Measurements from ENCODE around the gene IGF1R. TPM values are rescaled to one million over a fixed set of nuclear protein-coding genes. Genes with fewer than 3 reads are reported as not detected.

Gene IGF1R
- total and polyA plus RNA-seq, 3 experiments from 2014 or later: 2.1 to 11.3 (median 10.9) TPM

- Mint-ChIP-seq H3K9me3 (peaks cover 0 to 1% (median 0%) of the 10 kb centered on the region in 5 donors), H3K36me3 (peaks cover 5 to 19% (median 7%) of the 10 kb centered on the region in 3 donors), H3K27me3 (peaks cover 0 to 2% of the 10 kb centered on the region in 2 donors), H3K4me1 (peaks cover 17 to 18% (median 18%) of the 10 kb centered on the region in 3 donors), H3K4me3 (no peak overlapping the region), H3K27ac (no peak overlapping the region)
- Histone ChIP-seq H3K4me3 (ENCODE audit: low read length) (no peak overlapping the region), H3K27ac (ENCODE audit: low read depth, low read length) (no peak overlapping the region), H3K27me3 (ENCODE audit: insufficient read depth, low read length, poor library complexity, severe bottlenecking) (no peaks in the 10 kb centered on the region), H3K9me3 (ENCODE audit: low read length) (no peaks in the 10 kb centered on the region), H3K36me3 (ENCODE audit: insufficient read depth, low read length) (peaks cover 6% of the 10 kb centered on the region), H3K4me1 (ENCODE audit: insufficient read depth, low read length) (no peaks in the 10 kb centered on the region)
- CTCF ChIA-PET: no interaction called here
- no peak for DNase-seq
- POLR2A ChIA-PET: no interaction called here
Observed at GRCh38 chr15:98955961-98956723, 307.8 kb downstream of the IGF1R start.

- peaks cover 15 to 17% (median 17%) of the 10 kb centered on the region in 3 donors for H3K4me1 Mint-ChIP-seq
- H3K27ac Mint-ChIP-seq: no peak overlapping the region
Observed at GRCh38 chr15:98956796-98957553, 308.6 kb downstream of the IGF1R start.

GRCh38 chr15:98957655-98958054, 309.3 kb downstream of the IGF1R start:
- H3K27ac Mint-ChIP-seq: no peak overlapping the region
- peaks cover 0 to 6% (median 2%) of the 10 kb centered on the region in 5 donors for H3K9me3 Mint-ChIP-seq
- H3K9me3 ChIP-seq (ENCODE audit: low read length): no peaks in the 10 kb centered on the region
- POLR2A ChIA-PET: no interaction called here
- DNase-seq: no peak
- no peaks in the 10 kb centered on the region for H3K4me1 ChIP-seq (ENCODE audit: insufficient read depth, low read length)
- no peaks in the 10 kb centered on the region for H3K27me3 ChIP-seq (ENCODE audit: insufficient read depth, low read length, poor library complexity, severe bottlenecking)
- peaks cover 0 to 2% of the 10 kb centered on the region in 2 donors for H3K27me3 Mint-ChIP-seq
- H3K27ac ChIP-seq (ENCODE audit: low read depth, low read length): no peak overlapping the region
- peaks cover 8 to 11% (median 10%) of the 10 kb centered on the region in 3 donors for H3K4me1 Mint-ChIP-seq
- H3K36me3 ChIP-seq (ENCODE audit: insufficient read depth, low read length): peaks cover 6% of the 10 kb centered on the region
- peaks cover 10 to 28% (median 20%) of the 10 kb centered on the region in 3 donors for H3K36me3 Mint-ChIP-seq
- CTCF ChIA-PET: no interaction called here
- H3K4me3 ChIP-seq (ENCODE audit: low read length): no peak overlapping the region
- no peak overlapping the region for H3K4me3 Mint-ChIP-seq

More at GRCh38 chr15:98956796-98957553, 308.6 kb downstream of the IGF1R start:
- peaks cover 0 to 6% (median 2%) of the 10 kb centered on the region in 5 donors for H3K9me3 Mint-ChIP-seq
- Histone ChIP-seq H3K9me3 (ENCODE audit: low read length) (no peaks in the 10 kb centered on the region), H3K36me3 (ENCODE audit: insufficient read depth, low read length) (peaks cover 6% of the 10 kb centered on the region), H3K27me3 (ENCODE audit: insufficient read depth, low read length, poor library complexity, severe bottlenecking) (no peaks in the 10 kb centered on the region), H3K4me1 (ENCODE audit: insufficient read depth, low read length) (no peaks in the 10 kb centered on the region), H3K27ac (ENCODE audit: low read depth, low read length) (no peak overlapping the region), H3K4me3 (ENCODE audit: low read length) (no peak overlapping the region)
- DNase-seq: no peak
- peaks cover 0 to 2% of the 10 kb centered on the region in 2 donors for H3K27me3 Mint-ChIP-seq
- H3K4me3 Mint-ChIP-seq: no peak overlapping the region
- CTCF ChIA-PET: no interaction called here
- H3K36me3 Mint-ChIP-seq: peaks cover 8 to 24% (median 15%) of the 10 kb centered on the region in 3 donors
- POLR2A ChIA-PET: no interaction called here

- DNase-seq: no peak
- Histone ChIP-seq H3K27ac (ENCODE audit: low read depth, low read length) (no peak overlapping the region), H3K9me3 (ENCODE audit: low read length) (no peaks in the 10 kb centered on the region), H3K36me3 (ENCODE audit: insufficient read depth, low read length) (peaks cover 6% of the 10 kb centered on the region), H3K4me3 (ENCODE audit: low read length) (no peak overlapping the region), H3K4me1 (ENCODE audit: insufficient read depth, low read length) (no peaks in the 10 kb centered on the region), H3K27me3 (ENCODE audit: insufficient read depth, low read length, poor library complexity, severe bottlenecking) (no peaks in the 10 kb centered on the region)
- POLR2A ChIA-PET: no interaction called here
- H3K4me3 Mint-ChIP-seq: no peak overlapping the region
- peaks cover 0 to 6% (median 2%) of the 10 kb centered on the region in 5 donors for H3K9me3 Mint-ChIP-seq
- peaks cover 0 to 2% of the 10 kb centered on the region in 2 donors for H3K27me3 Mint-ChIP-seq
- H3K36me3 Mint-ChIP-seq: peaks cover 10 to 28% (median 22%) of the 10 kb centered on the region in 3 donors
- CTCF ChIA-PET: no interaction called here
- peaks cover 4 to 6% (median 6%) of the 10 kb centered on the region in 3 donors for H3K4me1 Mint-ChIP-seq
- H3K27ac Mint-ChIP-seq: no peak overlapping the region
Observed at GRCh38 chr15:98958076-98958475, 309.7 kb downstream of the IGF1R start.

GRCh38 chr15:98958918-98959639, 310.7 kb downstream of the IGF1R start:
- DNase-seq: no peak
- Histone ChIP-seq H3K27me3 (ENCODE audit: insufficient read depth, low read length, poor library complexity, severe bottlenecking) (no peaks in the 10 kb centered on the region), H3K4me3 (ENCODE audit: low read length) (no peak overlapping the region), H3K36me3 (ENCODE audit: insufficient read depth, low read length) (peaks cover 6% of the 10 kb centered on the region), H3K27ac (ENCODE audit: low read depth, low read length) (no peak overlapping the region), H3K4me1 (ENCODE audit: insufficient read depth, low read length) (no peaks in the 10 kb centered on the region), H3K9me3 (ENCODE audit: low read length) (no peaks in the 10 kb centered on the region)
- Mint-ChIP-seq H3K4me3 (no peak overlapping the region), H3K27ac (peak overlapping the region in 1 of 8 donors; percentile 31), H3K9me3 (peaks cover 0 to 6% (median 2%) of the 10 kb centered on the region in 5 donors), H3K4me1 (no peaks in the 10 kb centered on the region), H3K36me3 (peaks cover 11 to 28% (median 22%) of the 10 kb centered on the region in 3 donors), H3K27me3 (peaks cover 0 to 2% of the 10 kb centered on the region in 2 donors)
- ChIA-PET CTCF (no interaction called here), POLR2A (no interaction called here)

- H3K4me3 ChIP-seq (ENCODE audit: low read length): no peak overlapping the region
- Mint-ChIP-seq H3K27me3 (peaks cover 0 to 2% of the 10 kb centered on the region in 2 donors), H3K36me3 (peaks cover 11 to 28% (median 22%) of the 10 kb centered on the region in 3 donors), H3K9me3 (peaks cover 0 to 6% (median 2%) of the 10 kb centered on the region in 5 donors), H3K4me3 (no peak overlapping the region), H3K27ac (no peak overlapping the region), H3K4me1 (no peaks in the 10 kb centered on the region)
- H3K27ac ChIP-seq (ENCODE audit: low read depth, low read length): no peak overlapping the region
- peaks cover 6% of the 10 kb centered on the region for H3K36me3 ChIP-seq (ENCODE audit: insufficient read depth, low read length)
- H3K4me1 ChIP-seq (ENCODE audit: insufficient read depth, low read length): no peaks in the 10 kb centered on the region
- no peaks in the 10 kb centered on the region for H3K27me3 ChIP-seq (ENCODE audit: insufficient read depth, low read length, poor library complexity, severe bottlenecking)
- DNase-seq: no peak
- ChIA-PET CTCF (no interaction called here), POLR2A (no interaction called here)
- H3K9me3 ChIP-seq (ENCODE audit: low read length): no peaks in the 10 kb centered on the region
Observed at GRCh38 chr15:98959640-98960007, 311.3 kb downstream of the IGF1R start.

GRCh38 chr15:98960555-98961050, 312.3 kb downstream of the IGF1R start:
- Mint-ChIP-seq H3K36me3 (peaks cover 11 to 28% (median 22%) of the 10 kb centered on the region in 3 donors), H3K27ac (no peak overlapping the region), H3K4me1 (no peaks in the 10 kb centered on the region), H3K4me3 (no peak overlapping the region), H3K27me3 (peaks cover 0 to 2% of the 10 kb centered on the region in 2 donors), H3K9me3 (peaks cover 0 to 6% (median 2%) of the 10 kb centered on the region in 5 donors)
- Histone ChIP-seq H3K4me3 (ENCODE audit: low read length) (no peak overlapping the region), H3K36me3 (ENCODE audit: insufficient read depth, low read length) (peaks cover 6% of the 10 kb centered on the region), H3K27me3 (ENCODE audit: insufficient read depth, low read length, poor library complexity, severe bottlenecking) (no peaks in the 10 kb centered on the region), H3K4me1 (ENCODE audit: insufficient read depth, low read length) (no peaks in the 10 kb centered on the region), H3K9me3 (ENCODE audit: low read length) (no peaks in the 10 kb centered on the region), H3K27ac (ENCODE audit: low read depth, low read length) (no peak overlapping the region)
- POLR2A ChIA-PET: no interaction called here
- CTCF ChIA-PET: no interaction called here
- DNase-seq: no peak

All from CD8-positive, alpha-beta memory T cell (primary cell).